Kasumi-1 (cell line): Measurements from ENCODE around the gene TMEM252.

Experiments
- DNase-seq, 2 experiments: peaks; one replicate each; lab custom pipeline; 2025; lab: John Stamatoyannopoulos, UW

Gene TMEM252

DNA sequence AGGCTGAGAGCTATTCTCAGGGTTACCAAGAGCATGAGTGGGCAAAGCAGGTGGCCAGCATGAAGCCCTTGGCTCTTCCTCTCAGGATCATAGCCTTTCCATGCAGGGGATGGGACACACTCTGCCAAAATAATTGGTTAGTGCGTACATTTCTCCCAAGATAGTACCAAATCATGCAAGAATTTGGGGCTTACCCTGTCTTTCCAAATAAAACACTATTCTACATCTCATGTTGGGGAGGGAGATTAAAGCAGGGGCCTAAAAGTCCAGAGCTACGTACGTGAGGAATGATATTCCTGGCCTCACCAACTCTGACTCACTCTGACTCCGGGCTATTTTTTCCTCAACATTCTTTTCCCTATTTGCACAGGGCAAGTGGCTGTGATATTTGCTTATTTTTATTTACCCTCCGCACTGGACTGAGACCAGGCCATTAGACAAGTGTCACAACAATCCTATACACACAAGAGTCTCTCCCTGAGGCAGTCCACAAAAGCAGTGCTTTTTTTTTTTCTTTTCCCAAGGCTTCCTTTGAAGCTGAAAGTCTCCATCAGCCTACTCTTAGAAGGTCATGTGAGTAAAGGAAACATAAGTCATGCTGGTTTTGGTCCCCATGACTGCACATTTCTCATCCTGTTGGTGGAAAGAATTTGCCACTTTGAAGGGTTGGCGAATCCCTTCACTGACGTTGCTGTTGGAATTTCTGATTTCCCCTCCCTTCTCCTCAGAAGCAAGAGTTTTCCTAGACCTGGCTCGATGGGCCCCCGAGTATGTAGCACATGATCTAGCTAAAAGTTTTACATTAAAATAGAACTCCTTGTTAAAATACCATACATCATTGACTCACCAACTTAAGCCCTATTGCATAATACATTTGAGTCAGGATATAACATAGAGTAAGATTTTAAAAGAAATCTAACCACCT lies 40.0 kb downstream of the TMEM252 start:
- no peak for DNase-seq

DNA sequence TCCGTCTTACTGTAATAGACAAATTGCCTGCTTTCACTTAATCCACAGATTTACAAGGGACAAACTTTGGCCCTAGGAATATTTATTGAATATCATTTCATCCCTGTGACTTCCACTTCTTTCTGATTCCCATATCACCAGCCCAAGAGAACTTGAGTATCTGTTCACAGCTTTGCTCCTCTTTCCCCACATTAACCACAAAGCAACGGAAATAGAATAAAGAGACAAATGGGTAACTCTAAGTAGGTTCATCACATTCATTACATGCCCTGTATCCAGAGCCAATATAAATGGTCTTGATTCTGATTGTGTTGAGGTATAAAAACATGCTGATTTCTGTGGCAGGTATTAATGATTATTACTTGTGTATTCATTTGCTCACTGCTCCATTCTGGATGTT lies 41.9 kb downstream of the TMEM252 start:
- DNase-seq, result no peak

DNA sequence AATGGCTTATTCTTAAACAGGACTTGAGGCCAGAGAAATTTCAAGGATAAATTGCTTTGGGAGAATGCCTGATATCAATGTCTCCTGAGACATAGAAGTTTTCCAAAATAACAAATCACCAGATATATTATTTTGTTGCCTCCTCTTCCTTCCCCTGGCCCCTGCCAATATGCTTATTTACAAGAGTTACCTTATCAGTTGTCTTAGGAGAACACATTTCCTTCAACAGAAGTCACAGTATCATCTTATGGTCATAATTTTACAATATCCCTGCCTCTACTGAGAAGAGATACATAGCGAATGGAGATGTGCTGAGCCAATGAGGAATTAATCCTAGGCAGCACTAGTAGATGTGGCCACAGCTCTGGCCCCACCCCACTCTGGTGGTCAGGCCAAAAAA lies 43.1 kb downstream of the TMEM252 start:
- no peak for DNase-seq

- DNase-seq, result no peak
These were observed 44.3 kb downstream of the TMEM252 start for GRCh38 chr9:68496356-68496755.

GRCh38 chr9:68495247-68495646 lies 45.4 kb downstream of the TMEM252 start:
- DNase-seq, result no peak

GRCh38 chr9:68493958-68494577 lies 46.6 kb downstream of the TMEM252 start:
- no peak for DNase-seq

DNA sequence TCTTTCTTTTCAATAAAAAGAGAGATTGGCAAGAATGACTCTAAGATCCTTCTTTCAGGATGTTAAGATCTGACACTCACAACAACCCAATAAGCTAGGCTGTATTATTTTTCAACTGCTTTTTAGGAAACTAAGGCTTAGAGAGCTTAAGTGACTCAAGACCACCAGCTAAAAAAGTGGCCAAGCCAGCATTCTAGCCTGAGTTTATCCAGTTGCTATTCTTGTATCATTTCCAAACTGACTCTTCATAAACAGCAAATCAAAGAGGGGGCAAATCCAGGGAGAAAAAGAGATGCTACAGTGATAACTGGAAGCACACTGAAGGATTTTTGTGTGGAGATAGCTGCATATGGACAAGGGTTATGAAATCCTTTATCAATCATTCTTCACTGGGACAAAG lies 47.1 kb downstream of the TMEM252 start:
- DNase-seq, result no peak

DNA sequence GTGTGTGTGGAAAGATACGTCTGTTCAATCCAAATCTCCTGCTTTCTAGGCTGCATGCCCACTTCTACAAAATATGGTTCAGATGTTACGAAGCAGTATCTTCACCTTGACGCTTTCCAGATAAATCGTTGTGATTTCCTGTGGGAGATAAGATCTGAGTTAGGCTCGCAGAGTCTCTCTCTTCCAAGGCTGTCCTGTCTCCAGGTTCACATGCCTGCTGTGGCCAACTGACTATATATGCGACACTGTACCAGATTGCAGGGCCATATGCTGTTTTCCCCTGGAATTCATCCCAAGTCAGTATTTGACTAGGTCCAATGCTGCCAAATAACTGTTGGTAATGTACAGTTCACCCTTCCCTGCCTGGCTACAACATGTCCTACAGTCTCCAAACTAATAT lies 47.9 kb downstream of the TMEM252 start:
- DNase-seq, result no peak

GRCh38 chr9:68489646-68490045 lies 51.0 kb downstream of the TMEM252 start:
- DNase-seq, result no peak

DNA sequence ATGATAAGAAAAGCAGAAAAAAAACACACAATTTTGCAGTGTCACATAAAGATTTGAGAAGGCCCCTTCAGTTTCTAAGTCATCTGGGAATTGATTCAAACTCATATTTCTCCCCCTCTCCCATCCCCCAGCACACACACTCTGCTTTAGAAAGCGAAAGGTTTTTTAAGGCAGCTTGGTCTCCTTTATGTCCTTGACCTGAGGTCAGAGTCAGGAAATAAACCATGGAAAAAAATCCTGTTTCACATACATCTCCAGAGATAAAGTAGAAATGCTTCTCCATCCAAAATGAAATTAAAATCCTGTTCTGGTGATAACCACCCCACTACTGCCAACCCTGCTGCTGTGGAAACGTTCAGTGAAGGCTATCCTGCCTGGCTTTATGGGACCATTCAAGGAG lies 52.6 kb downstream of the TMEM252 start:
- no peak for DNase-seq
